NCI-H146 treated with DMSO at 0.1 percent for 48 hours (cell line): Measurements from ENCODE around the gene RBM34.
"Not testable (repeated sequence)": the region's sequence is repeated elsewhere in the genome, so short reads cannot be mapped to it uniquely, and the experiment has no call there.

Experiments
- DNase-seq: peaks from one replicate; lab custom pipeline; 2025; ENCODE audit not compliant: unreplicated experiment; lab: John Stamatoyannopoulos, UW

The RBM34 gene, protein sequence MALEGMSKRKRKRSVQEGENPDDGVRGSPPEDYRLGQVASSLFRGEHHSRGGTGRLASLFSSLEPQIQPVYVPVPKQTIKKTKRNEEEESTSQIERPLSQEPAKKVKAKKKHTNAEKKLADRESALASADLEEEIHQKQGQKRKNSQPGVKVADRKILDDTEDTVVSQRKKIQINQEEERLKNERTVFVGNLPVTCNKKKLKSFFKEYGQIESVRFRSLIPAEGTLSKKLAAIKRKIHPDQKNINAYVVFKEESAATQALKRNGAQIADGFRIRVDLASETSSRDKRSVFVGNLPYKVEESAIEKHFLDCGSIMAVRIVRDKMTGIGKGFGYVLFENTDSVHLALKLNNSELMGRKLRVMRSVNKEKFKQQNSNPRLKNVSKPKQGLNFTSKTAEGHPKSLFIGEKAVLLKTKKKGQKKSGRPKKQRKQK

DNA sequence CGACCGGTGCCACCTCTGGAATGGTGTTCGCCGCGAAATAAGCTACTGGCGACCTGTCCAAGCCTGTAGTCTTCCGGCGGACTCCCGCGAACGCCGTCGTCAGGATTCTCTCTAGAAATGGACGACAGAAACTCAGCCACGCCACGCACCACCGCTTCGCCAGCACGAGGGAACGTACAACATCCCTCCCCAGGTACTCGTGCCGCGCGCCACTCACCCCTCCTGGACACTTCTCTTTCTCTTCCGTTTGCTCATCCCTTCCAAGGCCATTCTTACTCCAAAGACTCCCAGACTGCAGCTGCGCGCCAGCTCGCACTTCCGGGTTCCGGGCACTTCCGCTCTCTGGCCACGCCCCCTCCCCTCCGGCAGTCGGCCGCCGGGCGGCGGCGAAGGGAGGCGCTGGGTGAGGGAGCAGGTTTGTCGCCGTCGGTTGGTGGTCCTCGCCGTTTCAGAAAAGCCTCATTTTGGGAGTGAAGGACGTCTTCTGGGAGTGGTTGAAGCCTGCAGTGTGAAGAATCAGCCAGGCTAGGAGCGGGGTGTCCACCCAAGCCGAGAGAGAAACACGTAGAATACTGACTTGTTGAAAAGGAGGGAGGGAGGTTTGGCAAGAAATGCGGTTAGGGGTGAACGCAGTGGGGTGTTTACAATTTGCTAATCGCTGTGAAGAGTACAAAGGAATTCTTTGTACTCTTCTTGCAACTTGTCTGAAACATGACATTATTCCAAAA, at the start of gene RBM34:
TSS of gene RBM34 (minus strand) at position 294 of the 728 bp plus-strand sequence. CDS start at position 270, 24 bp downstream.
- peak; percentile 88 for DNase-seq

DNA sequence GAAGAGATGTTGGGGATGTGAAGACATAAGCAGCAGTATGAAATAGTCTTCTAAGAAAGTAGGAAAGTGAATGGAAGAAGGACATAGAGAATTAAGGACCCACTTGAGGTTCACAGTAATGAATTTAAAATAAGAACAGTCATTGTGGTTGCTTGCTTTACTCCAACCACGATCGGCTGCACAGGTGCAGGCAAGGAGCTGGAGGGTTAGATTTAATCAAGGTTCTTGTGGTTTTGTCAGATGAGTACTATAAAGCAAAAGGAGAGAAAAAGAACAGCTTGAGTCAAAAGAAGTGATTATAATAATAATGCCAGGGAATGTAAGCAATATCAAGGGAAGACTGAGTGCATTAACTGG, 46.1 kb upstream of the RBM34 start:
- DNase-seq, result no peak

DNA sequence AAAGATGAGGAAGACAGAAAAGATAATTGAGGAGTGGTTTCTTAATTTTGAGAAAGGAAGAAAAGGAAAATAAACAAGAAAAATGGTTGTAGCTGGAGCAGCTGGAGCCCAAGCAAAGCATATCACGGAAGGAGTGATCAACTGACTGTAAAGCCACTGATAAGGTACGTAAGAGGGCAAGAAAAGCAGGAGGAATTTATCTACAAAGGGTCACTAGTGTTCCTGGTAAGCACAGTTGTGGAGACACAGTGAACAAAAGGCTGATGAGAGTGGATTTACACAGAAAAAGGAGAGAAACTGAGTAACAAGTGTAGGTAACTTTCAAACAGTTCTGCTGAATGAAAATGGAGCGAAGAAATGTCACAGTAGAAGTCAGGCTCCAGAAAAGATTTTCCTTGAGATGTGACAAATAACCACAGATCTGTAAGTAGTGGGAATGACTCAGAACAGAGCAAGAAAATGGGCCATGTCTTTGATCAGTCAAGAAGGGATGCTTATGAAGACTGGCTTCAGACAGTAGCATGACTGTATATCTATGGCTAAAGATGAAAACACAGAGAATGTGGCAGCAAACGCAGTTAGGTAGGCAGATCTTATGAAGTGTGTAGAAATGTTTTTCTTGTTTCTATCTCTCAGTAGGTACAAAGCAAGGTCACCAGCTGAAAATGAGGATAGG, 45.6 kb upstream of the RBM34 start:
- DNase-seq, result no peak

DNA sequence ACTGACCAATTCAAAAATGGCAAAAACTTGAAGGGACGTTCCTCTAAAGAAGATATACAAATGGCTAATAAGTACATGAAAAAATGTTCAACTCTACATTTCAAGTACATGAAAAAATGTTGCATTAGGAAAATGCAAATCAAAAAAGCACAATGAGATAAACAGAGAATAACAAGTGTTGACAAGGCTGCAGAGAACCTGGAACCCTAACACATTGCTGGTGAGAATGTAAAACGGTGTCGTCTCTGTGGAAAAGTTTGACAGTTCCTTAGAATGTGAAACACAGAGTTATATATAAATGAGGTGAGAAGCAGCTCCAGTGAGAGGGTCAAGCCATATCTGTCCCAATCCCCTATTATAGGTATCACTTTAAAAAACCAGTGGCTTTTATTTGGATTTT, 44.6 kb upstream of the RBM34 start:
- no peak for DNase-seq

DNA sequence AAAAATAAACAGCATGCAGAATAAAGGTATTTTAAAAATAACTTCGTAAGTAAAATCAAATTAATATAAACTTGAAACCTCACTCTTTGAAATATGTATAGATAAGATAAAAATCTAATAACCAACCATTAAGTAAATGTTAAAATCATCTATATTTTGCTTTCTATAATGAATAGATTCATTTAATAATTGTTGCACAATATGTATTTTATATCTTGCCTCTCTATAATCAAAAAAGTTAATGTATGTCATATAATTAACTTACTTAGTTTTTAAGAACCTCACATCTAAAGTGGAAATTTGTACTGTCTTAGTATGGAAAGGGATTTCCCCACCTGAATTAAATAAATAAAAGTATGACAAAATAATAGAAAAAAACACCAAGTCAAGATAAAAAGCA, 42.4 kb upstream of the RBM34 start:
- no peak for DNase-seq

DNA sequence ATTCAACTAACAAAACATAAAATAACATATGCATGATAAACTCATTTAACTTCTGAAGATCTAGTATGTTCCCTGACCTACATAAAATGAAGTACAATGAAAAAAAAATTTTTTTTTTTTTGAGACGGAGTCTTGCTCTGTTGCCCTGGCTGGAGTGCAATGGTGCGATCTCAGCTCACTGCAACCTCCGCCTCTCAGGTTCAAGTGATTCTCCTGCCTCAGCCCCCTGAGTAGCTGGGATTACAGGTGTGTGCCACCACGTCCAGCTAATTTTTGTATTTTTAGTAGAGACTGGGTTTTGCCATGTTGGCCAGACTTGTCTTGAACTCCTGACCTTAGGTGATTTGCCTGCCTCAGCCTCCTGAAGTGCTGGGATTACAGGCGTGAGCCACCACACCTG, 41.4 kb upstream of the RBM34 start:
- not testable (repeated sequence) for DNase-seq

DNA sequence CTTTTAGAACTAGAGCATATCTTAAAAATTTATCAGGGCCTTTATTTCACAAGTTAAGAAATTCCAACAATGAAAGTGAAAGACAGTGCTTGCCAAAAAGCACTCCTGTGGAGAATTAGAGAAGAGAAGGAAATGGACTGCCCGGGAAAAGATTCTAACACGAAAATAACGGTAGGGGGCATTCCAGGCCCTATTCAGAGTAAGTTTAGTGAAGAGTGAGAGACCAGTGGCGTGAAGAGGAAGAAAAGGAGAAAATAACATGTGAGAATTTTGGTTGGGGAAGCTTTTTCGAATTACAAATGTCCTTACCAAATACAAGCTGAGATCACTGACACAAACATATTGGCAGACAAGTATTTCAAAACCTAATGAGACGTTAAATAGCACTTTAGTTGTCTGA, 38.4 kb upstream of the RBM34 start:
- no peak for DNase-seq

DNA sequence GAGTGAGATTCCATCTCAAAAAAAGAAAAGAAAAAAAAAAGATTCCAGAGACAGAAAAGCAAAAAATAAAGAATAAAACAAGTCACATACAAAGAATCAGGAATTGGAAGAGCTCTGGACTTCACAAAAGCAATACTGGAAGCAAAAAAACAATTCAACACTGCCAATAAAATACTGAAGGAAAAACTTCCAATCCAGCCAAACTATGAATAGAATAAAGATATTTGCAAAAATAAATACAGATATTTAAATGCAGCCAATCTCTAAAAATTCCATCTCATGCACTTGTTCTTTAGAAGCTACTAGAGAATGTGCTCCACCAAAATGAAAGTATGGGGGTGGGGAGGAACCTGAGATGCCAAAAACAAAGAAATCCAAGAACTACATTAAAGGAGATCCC, 29.4 kb upstream of the RBM34 start:
- DNase-seq, result no peak

DNA sequence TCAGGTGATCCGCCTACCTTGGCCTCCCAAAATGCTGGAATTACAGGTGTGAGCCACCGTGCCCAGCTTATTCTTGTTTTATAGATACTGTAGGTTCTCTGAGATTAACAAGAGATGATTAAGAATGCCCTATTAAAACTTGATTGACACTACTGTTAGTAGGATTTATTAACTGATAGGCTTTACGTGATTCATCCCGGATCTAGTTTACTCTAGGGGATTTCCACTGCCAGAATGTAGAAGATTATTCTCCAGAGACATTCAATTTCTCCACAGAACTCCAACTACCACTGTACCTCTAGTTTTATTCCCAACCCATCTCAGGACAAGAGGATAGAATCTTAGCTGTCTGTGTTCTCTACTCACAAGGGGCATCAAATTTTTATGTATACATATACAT, 26.3 kb upstream of the RBM34 start:
- no peak for DNase-seq

DNA sequence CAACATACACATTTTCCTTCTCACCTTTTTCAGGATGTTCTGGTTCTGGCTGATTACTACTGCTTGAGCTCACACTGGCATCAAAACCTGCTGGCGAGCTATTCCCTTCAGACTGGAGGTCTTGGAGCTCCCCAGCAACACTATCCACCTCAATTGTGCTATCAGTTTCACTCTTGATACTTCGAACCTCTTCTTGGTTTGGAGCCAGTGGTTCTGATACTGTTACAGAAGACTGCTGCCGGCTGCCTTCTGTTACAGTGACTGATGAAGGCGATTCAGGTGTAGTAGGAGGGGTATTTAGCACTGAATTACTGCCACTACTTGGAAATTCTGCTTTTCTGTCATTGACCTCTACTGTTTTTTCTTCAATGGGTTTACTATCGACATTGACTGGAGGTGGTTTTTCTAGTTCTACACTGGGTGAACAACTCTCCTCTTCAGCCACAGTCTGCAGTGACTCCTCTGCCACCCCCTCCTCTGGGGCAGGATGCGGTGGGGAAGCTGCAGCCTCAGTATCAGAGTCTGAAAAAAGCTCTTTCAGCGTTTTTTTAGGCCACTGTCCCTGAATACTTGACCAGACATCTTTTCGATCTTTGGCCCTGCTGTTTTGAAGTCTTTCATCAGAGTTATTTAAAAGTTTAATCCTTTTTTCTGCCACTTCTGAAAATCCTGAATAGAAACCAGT, 20.7 kb upstream of the RBM34 start:
- DNase-seq, result no peak

DNA sequence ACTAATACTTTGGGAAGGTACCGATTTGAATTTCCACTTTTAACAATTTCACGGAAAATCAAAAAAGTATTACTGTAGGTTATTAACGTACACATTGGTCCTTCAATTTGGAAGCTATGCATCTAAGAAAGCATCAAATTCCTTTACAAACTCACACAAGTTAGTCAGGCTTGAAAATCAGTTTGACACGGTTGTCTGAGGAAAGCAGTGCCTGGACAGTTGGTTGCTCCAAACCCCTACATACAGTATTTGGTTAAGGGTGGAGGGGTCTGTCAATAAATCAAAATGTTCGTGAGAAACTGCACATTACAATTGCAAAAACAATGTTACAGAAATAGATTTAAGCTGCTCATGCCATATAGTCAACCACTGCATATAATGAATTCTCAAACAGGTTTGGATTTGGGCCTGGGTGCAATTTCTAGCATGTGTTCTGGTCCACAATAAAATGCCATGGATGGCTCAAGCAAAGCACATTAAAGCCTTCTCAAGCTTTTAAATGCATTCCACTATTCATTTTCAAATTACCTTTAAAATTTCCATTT, 19.9 kb upstream of the RBM34 start:
- no peak for DNase-seq

DNA sequence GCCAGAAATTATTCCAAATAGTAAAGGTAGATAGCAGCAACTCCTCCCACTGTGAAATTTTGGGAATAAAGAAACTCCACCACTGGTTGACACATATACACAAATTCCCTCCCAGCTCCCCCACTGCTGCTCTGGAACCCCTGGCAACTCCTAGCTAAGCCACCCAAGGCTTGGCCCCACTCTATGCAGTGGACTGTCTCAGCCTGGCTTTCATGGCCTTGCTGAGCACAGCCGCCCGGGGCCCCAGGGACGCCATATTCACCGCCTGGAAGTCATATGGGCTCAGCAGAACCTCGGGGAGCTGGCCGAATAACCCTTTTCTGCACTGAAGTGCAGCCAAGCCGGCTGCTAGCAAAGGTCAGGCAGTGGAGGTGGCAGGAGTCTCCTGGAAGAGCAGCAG, 15.4 kb upstream of the RBM34 start:
- DNase-seq, result no peak

DNA sequence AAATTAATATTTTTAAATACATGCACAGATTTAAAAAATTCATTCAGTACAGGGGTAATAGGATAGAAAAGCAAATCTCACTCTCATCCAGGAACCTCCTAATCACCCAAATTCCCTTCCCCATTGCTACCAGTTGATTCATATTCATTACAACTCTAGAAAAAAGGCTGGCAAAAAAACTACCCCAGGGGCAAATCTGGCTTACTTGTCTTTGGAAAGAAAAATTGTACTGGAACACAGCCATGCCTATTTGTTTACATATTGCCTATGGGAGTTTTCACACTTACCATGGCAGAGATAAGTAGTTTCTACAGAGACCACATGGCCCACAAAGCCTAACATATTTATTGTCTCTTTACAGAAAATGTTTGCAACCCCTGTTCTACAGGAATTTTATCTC, 8.9 kb upstream of the RBM34 start:
- DNase-seq, result no peak

DNA sequence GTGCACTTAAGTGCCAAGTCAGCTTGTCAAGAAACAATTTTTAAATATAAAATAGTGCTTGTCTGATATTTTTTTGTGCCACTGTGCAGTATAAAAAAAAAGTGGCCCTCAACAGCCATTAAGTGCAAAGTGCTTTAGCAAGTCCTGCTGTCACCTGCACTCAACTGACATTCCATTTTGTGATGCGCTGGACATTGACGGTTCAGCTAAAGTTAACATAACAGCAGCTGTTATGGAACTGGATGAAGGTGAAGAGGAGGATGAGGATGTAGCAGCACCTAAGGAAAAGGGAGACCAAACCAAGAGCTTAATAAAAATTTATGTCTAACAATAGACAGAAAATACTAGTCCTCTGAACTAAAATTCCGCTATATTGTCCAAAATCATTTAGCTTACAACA, 7.3 kb upstream of the RBM34 start:
- no peak for DNase-seq

DNA sequence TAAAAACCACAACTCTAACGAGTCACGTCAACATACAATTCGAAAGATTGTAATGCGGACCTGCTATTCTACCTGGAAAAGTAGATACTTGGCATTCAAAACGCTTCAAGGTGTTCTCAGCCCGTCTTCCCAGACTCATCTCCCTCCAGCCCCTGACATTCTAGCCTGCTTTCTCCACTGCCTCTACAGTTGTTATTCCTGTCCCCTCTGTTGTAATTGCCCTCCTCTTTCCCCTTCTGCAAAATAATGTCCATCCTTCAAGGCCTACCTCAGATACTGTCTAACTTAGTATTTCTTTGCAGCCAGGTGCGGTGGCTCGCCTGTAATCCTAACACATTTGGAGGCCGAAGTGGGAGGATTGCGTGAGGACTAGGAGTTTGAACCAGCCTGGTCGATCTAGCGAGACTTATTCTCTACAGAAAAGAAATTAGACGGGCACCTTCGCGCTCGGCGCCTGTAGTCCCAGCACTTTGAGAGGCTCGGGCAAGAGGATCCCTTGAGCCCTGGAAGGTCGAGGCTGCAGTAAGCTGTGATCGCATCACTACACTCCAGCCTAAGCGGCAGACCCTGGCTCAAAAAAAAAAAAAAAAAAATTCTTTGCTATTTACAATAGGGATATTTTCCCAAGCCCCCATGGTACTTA, 756 bp upstream of the RBM34 start:
- no peak for DNase-seq

DNA sequence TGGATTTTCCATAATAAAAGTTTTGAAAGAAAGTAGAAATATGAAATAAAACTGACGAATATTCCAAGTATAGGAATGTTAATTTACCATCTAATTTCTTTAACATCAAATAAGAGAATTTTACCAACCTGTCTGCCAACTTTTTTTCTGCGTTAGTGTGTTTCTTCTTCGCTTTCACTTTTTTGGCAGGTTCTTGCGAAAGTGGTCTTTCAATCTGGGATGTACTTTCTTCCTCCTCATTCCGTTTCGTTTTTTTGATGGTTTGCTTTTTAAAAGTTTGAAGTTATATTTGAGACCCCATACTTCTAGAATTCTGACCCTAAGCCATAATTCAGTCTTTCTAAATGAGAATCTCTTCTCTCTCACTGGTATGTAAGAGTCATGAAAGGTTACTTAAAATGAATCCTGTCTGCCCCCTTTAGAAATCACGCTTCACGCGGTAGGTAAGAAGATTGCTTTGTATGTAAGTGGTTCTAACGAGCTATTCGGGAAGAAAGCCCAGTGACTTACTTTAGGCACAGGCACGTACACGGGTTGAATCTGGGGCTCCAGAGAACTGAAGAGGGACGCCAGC, 580 bp downstream of the RBM34 start:
- no peak for DNase-seq

DNA sequence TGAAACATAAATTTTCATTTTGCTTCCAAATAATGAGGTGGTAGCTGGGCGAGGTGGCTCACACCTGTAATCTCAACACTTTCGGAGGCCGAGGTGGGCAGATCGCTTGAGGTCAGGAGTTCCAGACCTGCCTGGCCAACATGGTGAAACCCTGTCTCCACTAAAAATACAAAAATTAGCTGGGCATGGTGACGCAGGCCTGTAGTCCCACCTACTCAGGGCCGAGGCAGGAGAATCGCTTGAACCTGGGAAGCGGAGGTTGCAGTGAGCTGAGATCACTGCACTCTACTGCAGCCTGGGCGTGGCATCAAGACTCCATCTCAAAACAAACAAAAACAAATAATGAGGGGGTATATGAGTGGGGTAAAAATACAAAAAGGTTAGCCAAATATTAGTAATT, 1.1 kb downstream of the RBM34 start:
- not testable (repeated sequence) for DNase-seq

DNA sequence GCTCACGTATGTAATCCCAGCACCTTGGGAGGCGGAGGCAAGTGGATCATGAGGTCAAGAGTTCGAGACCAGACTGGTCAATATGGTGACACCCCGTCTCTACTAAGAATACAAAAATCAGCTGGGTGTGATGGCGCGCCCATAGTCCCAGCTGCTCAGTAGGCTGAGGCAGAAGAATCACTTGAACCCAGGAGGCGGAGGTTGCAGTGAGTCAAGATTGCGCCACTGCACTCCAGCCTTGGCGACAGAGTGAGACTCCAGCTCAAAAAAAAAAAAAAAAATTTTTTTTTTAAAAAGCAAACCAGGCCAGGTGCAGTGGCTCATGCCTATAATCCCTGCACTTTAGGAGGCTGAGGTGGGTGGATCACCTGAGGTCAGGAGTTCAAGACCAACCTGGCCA, 1.8 kb downstream of the RBM34 start:
- not testable (repeated sequence) for DNase-seq

DNA sequence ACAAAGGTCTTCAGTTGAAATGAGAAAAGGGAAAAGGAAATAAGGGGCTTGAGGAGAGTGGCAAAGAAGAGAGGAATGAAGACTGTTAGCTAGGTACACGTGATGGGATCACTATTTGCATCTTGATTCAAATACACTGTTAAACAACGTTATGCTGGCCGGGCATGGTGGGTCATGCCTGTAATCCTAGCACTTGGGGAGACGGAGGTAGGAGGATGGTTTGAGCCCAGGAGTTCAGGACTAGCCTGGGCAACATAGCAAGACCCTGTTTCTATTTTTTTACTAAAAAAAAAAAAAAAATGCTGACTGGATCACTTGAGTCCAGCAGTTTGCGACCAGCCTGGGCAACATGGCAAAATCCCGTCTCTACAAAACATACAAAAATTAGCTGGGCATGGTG, 2.4 kb downstream of the RBM34 start:
- no peak for DNase-seq

DNA sequence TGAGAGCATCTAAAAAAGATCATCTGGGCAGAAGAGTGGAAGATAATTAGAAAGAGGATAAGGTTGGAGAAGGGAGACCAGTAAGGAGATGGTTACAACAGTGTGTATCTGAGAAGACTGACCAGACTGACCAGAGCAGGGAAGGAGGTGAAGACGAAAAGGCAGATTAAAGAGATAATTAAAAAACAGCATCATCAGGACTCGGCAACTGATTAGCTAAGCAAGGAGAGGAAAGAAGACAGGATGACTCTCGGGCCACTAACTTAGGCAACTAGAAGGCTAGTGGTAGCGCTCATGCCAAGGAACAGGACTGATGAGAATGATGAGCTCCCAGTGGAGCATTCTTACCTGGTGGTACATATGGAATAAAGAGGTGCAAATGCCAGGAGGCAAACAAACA, 3.9 kb downstream of the RBM34 start:
- DNase-seq, result no peak
